ENCODE measurements around the gene HNRNPA1.
"Not testable (repeated sequence)": the region's sequence is repeated elsewhere in the genome, so short reads cannot be mapped to it uniquely, and the experiment has no call there.

The HNRNPA1 gene

DNA sequence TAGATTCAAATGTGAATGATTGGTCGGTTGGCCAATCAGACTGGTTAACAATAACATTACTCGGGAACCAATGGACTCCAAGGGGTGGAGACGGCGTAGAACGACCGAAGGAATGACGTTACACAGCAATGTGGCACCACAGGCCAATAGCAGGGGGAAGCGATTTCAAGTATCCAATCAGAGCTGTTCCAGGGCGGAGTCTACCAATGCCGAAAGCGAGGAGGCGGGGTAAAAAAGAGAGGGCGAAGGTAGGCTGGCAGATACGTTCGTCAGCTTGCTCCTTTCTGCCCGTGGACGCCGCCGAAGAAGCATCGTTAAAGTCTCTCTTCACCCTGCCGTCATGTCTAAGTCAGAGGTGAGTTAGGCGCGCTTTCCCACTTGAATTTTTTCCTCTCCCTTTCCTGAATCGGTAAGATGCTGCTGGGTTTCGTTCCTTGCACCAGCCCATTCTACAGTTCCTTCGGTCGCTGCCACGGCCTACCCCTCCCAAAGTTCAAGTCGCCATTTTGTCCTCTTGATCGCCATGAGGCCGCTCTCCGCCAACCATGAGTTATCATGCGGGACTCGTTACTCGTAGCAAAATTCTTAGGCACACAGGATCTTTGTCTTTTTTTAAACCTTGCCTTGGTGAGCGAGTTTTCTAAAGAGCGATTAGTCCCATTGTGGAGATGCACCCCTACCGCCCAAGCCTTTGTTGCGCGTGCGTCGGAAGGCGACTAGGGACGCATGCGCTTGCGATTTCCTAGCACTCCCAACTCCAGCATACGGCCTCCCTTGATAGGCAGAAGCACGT, at the start of gene HNRNPA1:
Gene HNRNPA1, plus strand, starts transcription at position 259 of the 793 bp plus-strand sequence. Its CDS starts 82 bp downstream, at position 341.
- H3K4me3 ChIP-seq (ENCODE audit: low read depth, low read length) = peak within 1 kb of the TSS; percentile 94
- peak; percentile 100 for DNase-seq (ENCODE audit: low read depth)
- TF ChIP-seq, protein P1, sequence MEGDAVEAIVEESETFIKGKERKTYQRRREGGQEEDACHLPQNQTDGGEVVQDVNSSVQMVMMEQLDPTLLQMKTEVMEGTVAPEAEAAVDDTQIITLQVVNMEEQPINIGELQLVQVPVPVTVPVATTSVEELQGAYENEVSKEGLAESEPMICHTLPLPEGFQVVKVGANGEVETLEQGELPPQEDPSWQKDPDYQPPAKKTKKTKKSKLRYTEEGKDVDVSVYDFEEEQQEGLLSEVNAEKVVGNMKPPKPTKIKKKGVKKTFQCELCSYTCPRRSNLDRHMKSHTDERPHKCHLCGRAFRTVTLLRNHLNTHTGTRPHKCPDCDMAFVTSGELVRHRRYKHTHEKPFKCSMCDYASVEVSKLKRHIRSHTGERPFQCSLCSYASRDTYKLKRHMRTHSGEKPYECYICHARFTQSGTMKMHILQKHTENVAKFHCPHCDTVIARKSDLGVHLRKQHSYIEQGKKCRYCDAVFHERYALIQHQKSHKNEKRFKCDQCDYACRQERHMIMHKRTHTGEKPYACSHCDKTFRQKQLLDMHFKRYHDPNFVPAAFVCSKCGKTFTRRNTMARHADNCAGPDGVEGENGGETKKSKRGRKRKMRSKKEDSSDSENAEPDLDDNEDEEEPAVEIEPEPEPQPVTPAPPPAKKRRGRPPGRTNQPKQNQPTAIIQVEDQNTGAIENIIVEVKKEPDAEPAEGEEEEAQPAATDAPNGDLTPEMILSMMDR (IDR thresholded peaks at IDR 0.05; ENCODE audit: insufficient read depth, low read depth, low read length, missing control alignments) = no peak

DNA sequence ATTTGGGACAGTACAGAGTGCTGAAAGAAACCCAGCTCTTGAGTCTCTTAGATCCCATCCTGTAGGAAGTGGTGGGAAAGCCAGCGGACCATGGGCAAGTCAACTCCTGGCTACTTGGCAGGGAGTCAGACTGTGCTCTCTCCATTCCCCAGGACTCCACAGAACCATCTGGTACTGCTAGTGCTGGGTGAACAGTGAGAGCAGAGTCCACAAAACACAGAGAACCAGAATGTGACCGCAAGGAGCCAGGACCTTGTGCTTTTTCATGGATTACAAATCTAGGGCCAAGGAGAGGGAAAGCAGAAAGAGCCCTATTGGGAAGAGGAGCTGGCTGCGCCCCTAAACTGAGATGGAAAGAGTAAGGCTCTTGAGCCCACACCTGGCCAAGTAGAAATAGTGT, 49.3 kb upstream of the HNRNPA1 start:
- H3K4me3 ChIP-seq (ENCODE audit: low read depth, low read length); DNase-seq (ENCODE audit: low read depth): not testable (repeated sequence)

DNA sequence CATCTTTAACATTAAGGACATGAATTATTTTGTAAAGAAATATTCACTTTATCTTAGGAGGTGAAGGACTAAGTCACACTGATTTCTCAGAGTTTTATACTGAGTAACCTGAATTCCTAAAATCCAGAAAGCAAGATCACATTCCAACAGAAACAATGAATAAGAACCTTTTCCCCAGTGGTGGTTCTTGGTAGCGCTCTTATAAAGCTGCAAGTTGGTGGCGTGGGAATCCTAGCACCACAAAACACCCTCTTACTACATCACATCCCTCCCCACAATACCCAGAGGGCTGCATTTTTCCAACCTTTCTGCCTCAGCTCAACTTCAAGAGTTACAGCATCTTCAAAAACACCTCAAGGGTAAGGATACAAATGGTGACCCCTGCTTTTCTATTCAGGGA, 47.7 kb upstream of the HNRNPA1 start:
- DNase-seq (ENCODE audit: low read depth) = no peak
- TF ChIP-seq, protein P1 (IDR thresholded peaks at IDR 0.05; ENCODE audit: insufficient read depth, low read depth, low read length, missing control alignments) = no peak
- no peak overlapping the region for H3K4me3 ChIP-seq (ENCODE audit: low read depth, low read length)

DNA sequence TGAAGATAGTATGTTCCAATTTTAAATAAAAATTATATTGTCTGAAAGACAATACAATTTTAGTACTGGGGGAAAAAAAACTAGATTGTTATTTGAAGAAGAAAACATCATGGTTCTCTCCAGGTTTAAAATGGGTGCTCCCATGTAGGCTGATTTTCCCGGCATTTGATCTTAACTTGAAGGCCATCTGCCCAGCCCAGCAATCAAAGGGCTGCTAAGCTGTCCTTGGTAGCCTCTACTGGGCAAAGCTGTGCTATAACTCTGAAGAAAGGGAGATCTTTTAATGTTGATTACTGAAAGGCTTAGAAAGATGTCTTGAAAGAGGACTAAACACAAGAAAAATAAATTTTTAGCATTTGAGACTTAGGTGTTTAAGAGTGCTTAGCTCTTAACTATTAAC, 42.0 kb upstream of the HNRNPA1 start:
- no peak overlapping the region for H3K4me3 ChIP-seq (ENCODE audit: low read depth, low read length)
- no peak for DNase-seq (ENCODE audit: low read depth)
- TF ChIP-seq, protein P1 (IDR thresholded peaks at IDR 0.05; ENCODE audit: insufficient read depth, low read depth, low read length, missing control alignments) = no peak

DNA sequence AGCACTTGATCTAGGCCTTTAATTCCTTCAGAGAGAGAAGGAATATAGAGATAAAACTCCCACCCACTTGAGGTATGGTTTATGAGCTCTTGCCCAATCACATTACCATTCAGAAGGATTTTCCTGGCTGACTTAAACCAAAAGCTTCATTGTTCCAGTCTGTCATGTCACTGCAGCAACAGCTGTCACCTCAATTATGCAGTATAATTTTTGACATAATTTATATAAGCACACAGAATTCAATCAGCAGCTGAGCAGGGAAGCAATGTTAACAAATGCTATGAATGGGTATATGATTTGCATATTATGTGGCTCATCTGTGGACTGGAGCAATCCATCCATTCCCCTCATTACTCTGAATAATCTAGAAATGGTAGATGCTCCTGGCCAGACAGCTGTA, 40.9 kb upstream of the HNRNPA1 start:
- TF ChIP-seq, protein P1 (IDR thresholded peaks at IDR 0.05; ENCODE audit: insufficient read depth, low read depth, low read length, missing control alignments) = no peak
- DNase-seq (ENCODE audit: low read depth) = no peak
- no peak overlapping the region for H3K4me3 ChIP-seq (ENCODE audit: low read depth, low read length)

DNA sequence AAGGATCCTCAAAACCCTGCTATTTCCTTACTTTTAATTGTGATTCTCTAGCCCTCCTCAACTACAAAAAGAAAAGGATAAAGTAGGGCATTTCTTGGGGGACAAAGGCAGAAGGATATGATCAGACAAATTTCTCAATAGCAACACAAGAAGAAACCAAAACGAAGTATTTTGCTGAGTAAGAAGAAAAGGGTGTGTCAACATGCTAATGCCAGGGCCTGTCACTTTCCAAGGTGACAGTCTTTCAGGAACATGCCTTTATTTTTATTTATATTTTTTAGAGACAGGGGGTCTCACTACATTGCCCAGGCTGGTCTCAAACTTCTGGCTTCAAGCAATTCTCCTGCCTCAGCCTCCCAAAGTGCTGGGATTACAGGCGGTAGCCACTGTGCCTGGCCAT, 40.4 kb upstream of the HNRNPA1 start:
- DNase-seq (ENCODE audit: low read depth) = no peak
- TF ChIP-seq, protein P1 (IDR thresholded peaks at IDR 0.05; ENCODE audit: insufficient read depth, low read depth, low read length, missing control alignments) = no peak

DNA sequence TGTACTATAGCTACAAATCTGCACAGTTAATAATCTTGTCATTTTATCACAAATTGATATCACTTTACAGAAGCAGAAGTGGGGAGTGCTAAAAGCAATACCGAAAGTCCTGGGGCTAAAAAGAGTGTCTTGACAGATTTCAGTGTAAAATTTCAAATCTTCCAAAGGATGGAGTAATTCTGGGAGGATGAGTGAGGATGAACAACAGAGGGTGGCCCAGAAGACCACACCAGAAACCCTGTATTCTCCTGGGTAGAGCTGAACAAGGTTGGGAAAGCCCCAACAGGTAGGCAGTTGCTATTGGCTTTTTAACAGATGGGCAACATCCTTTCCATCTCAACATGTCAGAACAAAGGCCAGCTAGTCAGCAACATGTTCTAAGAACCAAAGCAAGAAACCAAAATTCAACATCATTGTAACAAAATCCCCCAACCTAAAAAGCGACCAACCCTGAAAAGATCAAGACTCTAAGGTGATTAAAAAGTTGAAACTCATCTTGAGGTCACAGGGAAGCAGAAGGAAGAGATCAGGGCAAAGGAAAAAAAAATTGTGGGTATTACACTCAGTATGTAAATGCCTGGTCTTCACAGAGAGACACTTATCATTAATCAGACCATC, 39.4 kb upstream of the HNRNPA1 start:
- H3K4me3 ChIP-seq (ENCODE audit: low read depth, low read length) = no peak overlapping the region
- TF ChIP-seq, protein P1 (IDR thresholded peaks at IDR 0.05; ENCODE audit: insufficient read depth, low read depth, low read length, missing control alignments) = no peak
- peak; percentile 82 for DNase-seq (ENCODE audit: low read depth)

More for the DNA sequence above, 40.4 kb upstream of the HNRNPA1 start:
- no peak overlapping the region for H3K4me3 ChIP-seq (ENCODE audit: low read depth, low read length)
